Epithelial cell of esophagus (primary cell): ENCODE data around the gene OGT.
A peak's percentile ranks its signal among the peaks of the same experiment; 100 is the strongest.
"Not testable (repeated sequence)": the region's sequence is repeated elsewhere in the genome, so short reads cannot be mapped to it uniquely, and the experiment has no call there.

Source experiments
- DNase-seq: peaks from one replicate; pipeline ENCODE4 v3.0.0; 2010; ENCODE audit warnings: low read depth
- H3K4me3 ChIP-seq: 2 replicates; pipeline ENCODE4 v1.5.1; 2011; ENCODE audit warnings: mild to moderate bottlenecking, low read length, control low read depth
- TF ChIP-seq, protein P1 (sequence below): IDR thresholded peaks from 2 replicates; pipeline ENCODE4 v1.5.1; 2011; ENCODE audit warnings: low read depth, mild to moderate bottlenecking, low read length, control low read depth, inconsistent platforms; ENCODE audit not compliant: insufficient read depth; ENCODE audit errors: missing control alignments

Gene OGT

GRCh38 chrX:71532753-71533425, at the start of gene OGT:
Gene OGT, plus strand, starts transcription at chrX:71533104. Its CDS starts 196 bp downstream, at chrX:71533300.
- TF ChIP-seq, protein P1, sequence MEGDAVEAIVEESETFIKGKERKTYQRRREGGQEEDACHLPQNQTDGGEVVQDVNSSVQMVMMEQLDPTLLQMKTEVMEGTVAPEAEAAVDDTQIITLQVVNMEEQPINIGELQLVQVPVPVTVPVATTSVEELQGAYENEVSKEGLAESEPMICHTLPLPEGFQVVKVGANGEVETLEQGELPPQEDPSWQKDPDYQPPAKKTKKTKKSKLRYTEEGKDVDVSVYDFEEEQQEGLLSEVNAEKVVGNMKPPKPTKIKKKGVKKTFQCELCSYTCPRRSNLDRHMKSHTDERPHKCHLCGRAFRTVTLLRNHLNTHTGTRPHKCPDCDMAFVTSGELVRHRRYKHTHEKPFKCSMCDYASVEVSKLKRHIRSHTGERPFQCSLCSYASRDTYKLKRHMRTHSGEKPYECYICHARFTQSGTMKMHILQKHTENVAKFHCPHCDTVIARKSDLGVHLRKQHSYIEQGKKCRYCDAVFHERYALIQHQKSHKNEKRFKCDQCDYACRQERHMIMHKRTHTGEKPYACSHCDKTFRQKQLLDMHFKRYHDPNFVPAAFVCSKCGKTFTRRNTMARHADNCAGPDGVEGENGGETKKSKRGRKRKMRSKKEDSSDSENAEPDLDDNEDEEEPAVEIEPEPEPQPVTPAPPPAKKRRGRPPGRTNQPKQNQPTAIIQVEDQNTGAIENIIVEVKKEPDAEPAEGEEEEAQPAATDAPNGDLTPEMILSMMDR, result no peak
- DNase-seq, result peak; percentile 96
- H3K4me3 ChIP-seq, result peak within 1 kb of the TSS; percentile 91

DNA sequence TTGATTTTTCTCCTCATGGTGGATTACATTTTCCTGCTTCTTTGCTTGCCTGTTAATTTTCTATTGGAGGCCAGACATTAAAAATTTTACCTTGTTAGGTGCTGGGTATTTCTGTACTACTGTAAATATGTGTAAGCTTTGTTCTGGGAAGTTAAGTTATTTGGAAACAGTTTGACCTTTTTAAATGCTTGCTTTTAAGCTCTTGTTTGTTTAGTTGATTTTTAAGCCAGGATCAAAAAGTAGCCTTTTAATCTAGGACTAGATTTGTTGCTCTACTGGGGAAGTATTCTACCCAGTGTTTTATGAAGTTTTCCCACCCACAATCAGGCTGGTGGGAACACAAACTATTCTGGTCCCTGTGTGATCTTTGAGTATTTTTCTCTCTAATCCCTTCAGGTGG, 45.1 kb upstream of the OGT start:
- H3K4me3 ChIP-seq, result no peak overlapping the region
- DNase-seq, result no peak
- TF ChIP-seq, protein P1, result no peak

DNA sequence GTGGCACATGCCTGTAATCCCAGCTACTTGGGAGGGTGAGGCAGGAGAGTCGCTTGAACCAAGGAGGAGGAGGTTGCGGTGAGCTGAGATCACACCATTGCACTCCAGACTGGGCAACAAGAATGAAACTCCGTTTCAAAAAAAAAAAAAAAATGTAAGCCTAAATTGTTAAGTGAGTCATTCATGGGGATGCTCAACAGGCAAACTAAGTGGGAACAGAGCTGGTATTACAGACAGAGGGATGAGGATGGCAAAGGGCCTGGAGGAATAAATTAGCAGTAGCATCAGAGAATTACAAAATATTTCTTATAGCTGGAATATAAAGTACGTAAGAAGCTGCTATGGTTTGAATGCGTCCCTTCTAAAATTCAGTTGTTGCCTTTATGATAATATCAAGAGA, 43.4 kb upstream of the OGT start:
- no peak for DNase-seq
- TF ChIP-seq, protein P1, result no peak

GRCh38 chrX:71492231-71493065, 40.5 kb upstream of the OGT start:
- TF ChIP-seq, protein P1, result no peak
- no peak for DNase-seq
- no peak overlapping the region for H3K4me3 ChIP-seq

More for the DNA sequence above, 43.4 kb upstream of the OGT start:
- no peak overlapping the region for H3K4me3 ChIP-seq

GRCh38 chrX:71493111-71493613, 39.7 kb upstream of the OGT start:
- no peak overlapping the region for H3K4me3 ChIP-seq
- TF ChIP-seq, protein P1, result no peak
- DNase-seq, result peak; percentile 30

GRCh38 chrX:71495979-71496378, 36.9 kb upstream of the OGT start:
- DNase-seq, H3K4me3 ChIP-seq: not testable (repeated sequence)

DNA sequence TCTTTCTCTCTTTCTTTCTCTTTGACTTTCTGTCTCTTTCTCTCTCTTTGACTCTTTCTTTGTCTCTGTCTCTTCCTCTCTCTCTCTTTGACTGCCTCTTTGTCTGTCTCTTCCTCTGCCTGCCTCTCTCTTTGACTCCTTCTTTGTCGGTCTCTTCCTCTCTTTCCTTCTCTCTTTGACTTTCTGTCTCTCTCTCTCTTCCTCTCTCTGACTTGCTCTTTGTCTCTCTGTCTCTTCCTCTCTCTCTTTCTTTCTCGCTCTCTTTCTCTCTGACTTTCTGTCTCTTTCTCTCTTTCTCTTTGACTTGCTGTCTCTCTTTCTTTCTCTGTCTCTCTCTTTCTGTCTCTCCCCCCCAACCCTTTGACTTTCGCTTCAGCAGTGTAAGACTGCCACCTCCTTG, 36.4 kb upstream of the OGT start:
- TF ChIP-seq, protein P1, result no peak
- no peak overlapping the region for H3K4me3 ChIP-seq
- DNase-seq, result no peak

GRCh38 chrX:71502080-71502479, 30.8 kb upstream of the OGT start:
- not testable (repeated sequence) for H3K4me3 ChIP-seq, DNase-seq
